Heart left ventricle (tissue), 13 donors: Measurements from ENCODE around the gene AASS.

Experiments
- POLR2A ChIP-seq, 2 donors: fragments of 450-650 bp; IDR thresholded peaks; one replicate each; pipeline ENCODE4 v1.6.1; 2017; ENCODE audit warnings: antibody characterized with exemption in 2 of 2, mild to moderate bottlenecking in 2 of 2, moderate library complexity in 2 of 2
- TF ChIP-seq, protein P1 (sequence below), 12 donors: fragments of 200-600 bp; sonication (generic) in 4 of 12; IDR thresholded peaks; one replicate each; pipeline versions ENCODE4 v1.5.0 to v1.8.0; 2018 to 2022; ENCODE audit warnings: antibody characterized with exemption in 12 of 12, mild to moderate bottlenecking in 5 of 12
- donor health status: ischemic (EF 13 %, LVEDD 7.1; RV severe dilation, severe dysfunction).
- donor health status: DM: no; HTN: yes; CAD: no.
- donor health status: DM: no; HTN: no; CAD: no.
- donor health status: ischemic (EF 25% LVEDD 6.9; RV normal size, moderate dysfunction).
- donor health status: ischemic (EF 25% LVEDD 5.7; RV mildly dilated, moderate dysfunction).
- donor health status: ischemic (EF 35%, LVEDD 5.7; RV mildly dilated, moderate dysfunction).
- donor health status: nonischemic (EF 11% LVEDD 7.7; RV severe dilation, severe dysfunction).
- donor health status: DM: yes; HTN: yes; CAD: no.
- donor health status: PGD.
- donor health status: ischemic (EF 29% LVEDD 5.4; RV normal size, mild dysfunction).
- donor health status: nonischemic (EF 23%, LVEDD 6.1; RV moderate dilation, normal function).

DNA sequence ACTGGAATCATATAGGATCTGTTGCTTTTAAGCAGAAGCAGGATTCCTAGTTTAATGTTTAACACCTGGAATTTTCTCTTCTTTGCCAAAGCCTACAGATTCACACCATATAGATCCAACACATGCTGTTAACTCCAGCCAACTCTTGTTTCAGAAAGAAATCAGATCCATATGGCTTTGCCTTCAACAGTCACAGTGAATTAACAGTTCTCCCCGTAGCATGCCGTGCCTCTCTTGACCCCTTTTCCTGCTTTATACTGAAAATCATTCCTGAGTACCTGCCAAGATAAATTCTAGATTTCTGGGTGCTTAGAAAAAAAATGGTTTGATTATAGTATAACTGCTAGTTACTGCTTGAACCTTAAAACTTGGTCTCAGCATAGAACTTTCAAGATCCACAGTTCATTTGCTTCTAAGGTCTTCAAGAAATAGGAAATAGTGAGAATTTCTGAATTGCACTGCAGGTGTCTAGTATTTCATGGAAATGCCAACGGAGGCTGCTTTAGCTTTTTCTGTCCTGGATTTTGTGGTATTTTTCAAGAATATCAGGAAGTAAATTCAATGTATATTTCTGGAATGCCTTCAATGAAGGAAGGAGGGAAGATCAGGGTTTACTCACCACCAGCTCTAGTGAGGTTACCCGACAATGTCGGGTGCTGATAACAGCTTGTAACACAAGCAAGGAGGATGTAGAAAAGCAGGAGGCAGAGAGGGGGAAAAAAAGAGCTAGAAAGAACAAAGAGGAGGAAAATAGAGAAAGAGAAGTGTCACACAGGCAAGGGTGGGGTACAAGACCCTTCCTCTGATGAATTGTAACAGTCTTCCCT lies 6.6 kb downstream of the AASS start:
- TF ChIP-seq, protein P1, sequence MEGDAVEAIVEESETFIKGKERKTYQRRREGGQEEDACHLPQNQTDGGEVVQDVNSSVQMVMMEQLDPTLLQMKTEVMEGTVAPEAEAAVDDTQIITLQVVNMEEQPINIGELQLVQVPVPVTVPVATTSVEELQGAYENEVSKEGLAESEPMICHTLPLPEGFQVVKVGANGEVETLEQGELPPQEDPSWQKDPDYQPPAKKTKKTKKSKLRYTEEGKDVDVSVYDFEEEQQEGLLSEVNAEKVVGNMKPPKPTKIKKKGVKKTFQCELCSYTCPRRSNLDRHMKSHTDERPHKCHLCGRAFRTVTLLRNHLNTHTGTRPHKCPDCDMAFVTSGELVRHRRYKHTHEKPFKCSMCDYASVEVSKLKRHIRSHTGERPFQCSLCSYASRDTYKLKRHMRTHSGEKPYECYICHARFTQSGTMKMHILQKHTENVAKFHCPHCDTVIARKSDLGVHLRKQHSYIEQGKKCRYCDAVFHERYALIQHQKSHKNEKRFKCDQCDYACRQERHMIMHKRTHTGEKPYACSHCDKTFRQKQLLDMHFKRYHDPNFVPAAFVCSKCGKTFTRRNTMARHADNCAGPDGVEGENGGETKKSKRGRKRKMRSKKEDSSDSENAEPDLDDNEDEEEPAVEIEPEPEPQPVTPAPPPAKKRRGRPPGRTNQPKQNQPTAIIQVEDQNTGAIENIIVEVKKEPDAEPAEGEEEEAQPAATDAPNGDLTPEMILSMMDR (IDR thresholded peaks at IDR 0.05): no peak
- no peak for TF ChIP-seq POLR2A (IDR thresholded peaks at IDR 0.05)
